GM12891 (cell line): ENCODE measurements around the gene PDGFB.

Source experiments
- POLR2A ChIP-seq: IDR thresholded peaks from 2 replicates; pipeline ENCODE4 v1.6.1; 2011; ENCODE audit warnings: low read depth, low read length, control low read depth
- POLR2AphosphoS5 ChIP-seq: IDR thresholded peaks from 2 replicates; pipeline ENCODE4 v1.6.1; 2011; ENCODE audit warnings: low read depth, low read length, control low read depth

DNA sequence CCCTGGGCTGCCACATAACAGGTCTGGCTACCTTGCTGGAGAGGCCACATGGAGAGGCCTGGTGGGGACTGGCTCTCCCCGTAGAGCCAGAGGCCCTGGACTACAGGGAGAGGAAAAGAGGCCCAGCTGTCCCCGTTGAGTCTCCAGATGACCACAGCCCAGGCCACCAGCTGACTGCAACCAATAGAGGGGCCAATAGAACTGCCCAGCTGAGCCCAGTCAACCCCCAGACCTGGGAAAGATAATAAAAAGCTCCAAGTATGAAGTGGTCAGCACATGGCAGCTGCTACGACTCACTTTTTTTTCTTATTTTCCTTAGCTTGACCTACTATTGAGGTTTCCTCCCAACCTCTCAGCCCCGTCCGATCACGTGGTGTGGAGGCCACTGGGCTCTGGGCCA is 18.4 kb downstream of the PDGFB start:
- TF ChIP-seq POLR2AphosphoS5 (no peak), POLR2A (no peak)
